BLaER1 (cell line): ENCODE measurements around the gene CES2.

ENCODE experiments used
- H3K27ac ChIP-seq: shearing (Covaris generic); formaldehyde crosslinking; 2 replicates; pipeline ENCODE4 v1.8.1; 2022
- H3K27me3 ChIP-seq: shearing (Covaris generic); formaldehyde crosslinking; 2 replicates; pipeline ENCODE4 v1.8.1; 2022
- H3K36me3 ChIP-seq: shearing (Covaris generic); formaldehyde crosslinking; 2 replicates; pipeline ENCODE4 v1.8.1; 2022
- H3K4me1 ChIP-seq: shearing (Covaris generic); formaldehyde crosslinking; 2 replicates; pipeline ENCODE4 v1.8.1; 2022
- H3K4me2 ChIP-seq: shearing (Covaris generic); formaldehyde crosslinking; 2 replicates; pipeline ENCODE4 v1.8.1; 2022
- H3K4me3 ChIP-seq: shearing (Covaris generic); formaldehyde crosslinking; 2 replicates; pipeline ENCODE4 v1.8.1; 2022
- H3K9ac ChIP-seq: shearing (Covaris generic); formaldehyde crosslinking; 2 replicates; pipeline ENCODE4 v1.8.1; 2022
- H3K9me3 ChIP-seq: shearing (Covaris generic); formaldehyde crosslinking; 2 replicates; pipeline ENCODE4 v1.8.1; 2022
- H4K20me1 ChIP-seq: shearing (Covaris generic); formaldehyde crosslinking; 2 replicates; pipeline ENCODE4 v1.8.1; 2022
- Cebpa-rat ChIP-seq: shearing (Covaris generic); IDR thresholded peaks from 2 replicates; pipeline ENCODE4 v1.8.1; 2022

CES2 gene

DNA sequence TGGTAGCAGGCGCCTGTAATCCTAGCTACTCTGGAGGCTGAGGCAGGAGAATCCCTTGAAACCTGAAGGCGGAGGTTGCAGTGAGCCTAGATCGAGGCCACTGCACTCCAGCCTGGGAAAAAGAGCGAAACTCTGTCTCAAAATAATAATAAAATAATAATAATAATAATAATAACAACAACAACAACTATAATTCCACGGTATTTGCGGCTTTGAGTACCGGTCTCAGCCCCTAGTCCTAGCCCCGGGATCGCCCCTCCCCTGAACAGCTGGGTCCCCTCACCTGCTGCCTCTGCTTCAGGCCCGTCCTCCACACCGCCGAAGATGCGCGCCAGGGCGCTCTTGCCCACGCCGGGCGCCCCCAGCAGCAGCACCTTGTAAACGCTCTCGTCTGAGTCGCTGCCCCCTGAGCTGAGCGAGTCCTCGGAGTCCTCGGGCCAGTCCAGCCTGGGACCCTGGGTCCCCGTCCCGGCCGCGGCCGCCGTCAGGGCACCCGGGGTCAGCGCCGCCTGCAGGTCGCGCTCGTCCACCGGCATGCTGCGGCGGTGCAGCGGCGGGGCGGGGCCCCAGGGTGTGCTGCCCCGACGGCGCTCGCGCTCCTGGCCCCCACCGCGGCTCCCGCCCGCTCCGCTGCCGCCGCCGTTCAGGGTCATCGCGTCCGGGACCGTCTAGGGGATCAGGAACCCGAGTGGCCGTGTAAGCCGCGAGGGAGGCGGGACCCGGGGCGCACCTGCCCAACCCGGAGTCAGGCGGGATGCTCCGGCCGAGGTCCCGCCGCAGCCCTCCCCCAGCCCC, 10.6 kb upstream of the CES2 start:
- peaks cover 91% of the 10 kb centered on the region for H3K4me1 ChIP-seq
- H3K4me3 ChIP-seq = peak overlapping the region; percentile 54
- H3K4me2 ChIP-seq = peak overlapping the region; percentile 90
- H4K20me1 ChIP-seq = no peaks in the 10 kb centered on the region
- H3K27ac ChIP-seq = 0 out of 2 replicates have a peak overlapping the region, but pooled peaks have one; percentile 89
- no peak overlapping the region for H3K9ac ChIP-seq
- H3K36me3 ChIP-seq = no peaks in the 10 kb centered on the region
- no peaks in the 10 kb centered on the region for H3K9me3 ChIP-seq
- H3K27me3 ChIP-seq = peaks cover 34% of the 10 kb centered on the region
- no peak for TF ChIP-seq Cebpa-rat

GRCh38 chr16:66925322-66925840, 9.9 kb upstream of the CES2 start, which contains the start of gene RRAD:
TSS of gene RRAD (minus strand) at chr16:66925535. CDS start at chr16:66925179, 356 bp downstream.
- Histone ChIP-seq H3K4me3 (peak within 1 kb of the TSS; percentile 54), H4K20me1 (no peaks in the 10 kb centered on the region), H3K27ac (0 out of 2 replicates have a peak within 1 kb of the TSS, but pooled peaks have one; percentile 89), H3K4me2 (peak within 1 kb of the TSS; percentile 90), H3K9ac (no peak within 1 kb of the TSS), H3K9me3 (no peaks in the 10 kb centered on the region), H3K27me3 (peaks cover 34% of the 10 kb centered on the region), H3K36me3 (no peaks in the 10 kb centered on the region), H3K4me1 (peaks cover 84% of the 10 kb centered on the region)
- no peak for TF ChIP-seq Cebpa-rat

DNA sequence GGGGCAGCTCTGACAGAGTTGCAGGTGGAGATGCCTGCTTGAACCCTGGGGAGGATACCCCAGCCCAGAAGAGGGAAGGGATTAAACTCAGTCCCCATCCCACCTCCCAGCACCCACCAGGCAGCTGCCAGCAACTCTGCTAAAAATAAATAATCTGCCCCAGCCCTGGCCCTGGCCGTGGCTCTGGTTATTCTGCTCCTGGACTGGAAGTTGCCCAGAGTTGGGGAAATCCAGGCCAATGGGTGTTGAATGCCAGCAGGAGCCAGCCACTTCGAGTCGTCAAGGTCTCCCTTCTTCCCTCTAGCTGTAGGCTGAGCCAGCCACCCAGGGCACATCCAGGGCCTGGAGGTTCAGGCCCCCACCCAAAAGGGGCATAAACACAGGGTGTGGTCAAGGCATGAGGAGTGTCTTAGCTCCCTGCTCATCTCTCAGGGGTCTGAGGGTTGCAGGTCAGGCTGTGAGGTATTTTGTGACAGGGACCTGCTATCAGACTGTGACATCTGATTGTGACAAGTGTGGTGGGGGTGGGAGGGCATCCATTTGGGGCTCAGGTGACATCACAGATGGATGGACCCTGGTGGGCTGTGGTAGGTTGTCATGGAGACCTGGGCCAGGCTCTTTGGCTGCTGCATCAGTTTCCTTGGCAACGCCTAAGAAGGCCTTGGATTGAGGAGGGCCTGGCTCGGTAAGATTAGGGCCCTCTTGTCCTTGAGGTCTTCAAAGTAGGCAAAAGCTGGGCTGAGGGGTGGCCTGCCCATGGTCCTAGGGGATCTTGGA, 9.0 kb upstream of the CES2 start:
- Histone ChIP-seq H3K9me3 (no peaks in the 10 kb centered on the region), H3K36me3 (peaks cover 3% of the 10 kb centered on the region; the same call in 1 of the 2 replicates), H4K20me1 (no peaks in the 10 kb centered on the region)

DNA sequence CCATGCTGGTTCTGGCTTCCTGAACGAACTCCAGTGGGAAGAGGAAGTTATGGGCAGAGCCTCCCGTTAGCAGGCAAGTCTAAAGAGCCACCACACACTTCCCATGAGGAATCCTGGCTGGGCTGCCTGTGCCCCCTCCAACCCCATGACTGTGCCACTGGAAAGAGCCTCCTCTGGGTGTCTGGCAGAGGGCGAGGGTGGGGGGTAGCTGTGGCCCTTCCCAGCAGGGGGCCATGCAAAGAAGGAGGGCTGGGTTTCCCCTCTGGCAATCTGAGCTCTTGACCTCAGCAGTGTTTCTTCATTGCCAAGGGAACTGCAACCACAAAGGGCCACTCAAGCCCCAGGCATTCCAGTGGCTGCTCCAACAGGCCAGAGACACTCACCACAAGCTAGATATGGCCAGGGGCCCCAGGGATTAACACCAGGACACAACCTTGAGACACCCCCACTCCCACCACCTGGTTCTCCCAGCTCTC, 8.3 kb upstream of the CES2 start:
- Histone ChIP-seq H3K36me3 (peaks cover 10% of the 10 kb centered on the region), H3K4me2 (peak overlapping the region; percentile 90), H3K4me3 (no peak overlapping the region), H3K9me3 (no peaks in the 10 kb centered on the region), H3K9ac (no peak overlapping the region), H3K27me3 (peaks cover 34% of the 10 kb centered on the region), H3K27ac (no peak overlapping the region), H4K20me1 (peaks cover 1% of the 10 kb centered on the region), H3K4me1 (peaks cover 68% of the 10 kb centered on the region)
- TF ChIP-seq Cebpa-rat = no peak

More for the DNA sequence above, 9.0 kb upstream of the CES2 start:
- Histone ChIP-seq H3K4me1 (peaks cover 75% of the 10 kb centered on the region), H3K27ac (no peak overlapping the region), H3K27me3 (peaks cover 34% of the 10 kb centered on the region), H3K4me3 (no peak overlapping the region), H3K9ac (no peak overlapping the region), H3K4me2 (peak overlapping the region; percentile 90)
- TF ChIP-seq Cebpa-rat = no peak

- no peak for TF ChIP-seq Cebpa-rat
- no peak overlapping the region for H3K9ac ChIP-seq
- H4K20me1 ChIP-seq = peaks cover 12% of the 10 kb centered on the region
- peak overlapping the region; percentile 90 for H3K4me2 ChIP-seq
- H3K27me3 ChIP-seq = peaks cover 34% of the 10 kb centered on the region
- no peak overlapping the region for H3K4me3 ChIP-seq
- peaks cover 18% of the 10 kb centered on the region for H3K36me3 ChIP-seq
- H3K9me3 ChIP-seq = no peaks in the 10 kb centered on the region
- peaks cover 68% of the 10 kb centered on the region for H3K4me1 ChIP-seq
- no peak overlapping the region for H3K27ac ChIP-seq
Measured at GRCh38 chr16:66927918-66928649, 7.2 kb upstream of the CES2 start.

GRCh38 chr16:66928702-66929388, 6.5 kb upstream of the CES2 start:
- Histone ChIP-seq H3K27ac (no peak overlapping the region), H3K9me3 (no peaks in the 10 kb centered on the region), H3K4me2 (no peak overlapping the region; the same call in 1 of the 2 replicates), H4K20me1 (peaks cover 20% of the 10 kb centered on the region), H3K4me3 (no peak overlapping the region), H3K9ac (no peak overlapping the region), H3K27me3 (peaks cover 34% of the 10 kb centered on the region), H3K4me1 (peaks cover 67% of the 10 kb centered on the region), H3K36me3 (peaks cover 18% of the 10 kb centered on the region)
- no peak for TF ChIP-seq Cebpa-rat

DNA sequence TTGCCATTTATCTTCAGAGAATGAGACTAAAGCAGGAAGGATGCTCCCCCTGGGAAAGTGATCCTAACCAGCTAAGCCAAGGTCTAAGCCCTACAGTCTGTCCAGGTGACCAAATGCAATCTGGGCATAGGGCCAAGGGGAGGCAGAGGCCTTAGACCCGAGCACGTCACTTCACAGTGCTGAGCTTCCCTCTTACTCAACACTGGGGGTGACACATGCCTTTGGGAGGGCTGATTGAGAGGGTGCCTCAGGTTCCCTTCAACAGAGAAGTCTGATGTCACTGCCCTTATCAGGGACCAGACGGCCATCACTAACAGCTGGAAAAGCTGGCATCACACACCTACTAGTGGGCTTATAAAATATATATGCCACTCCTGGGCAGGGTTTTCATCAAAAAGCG, 5.1 kb upstream of the CES2 start:
- H3K9me3 ChIP-seq = no peaks in the 10 kb centered on the region
- H3K9ac ChIP-seq = no peak overlapping the region
- no peak overlapping the region for H3K4me3 ChIP-seq
- H4K20me1 ChIP-seq = peaks cover 21% of the 10 kb centered on the region
- peaks cover 18% of the 10 kb centered on the region for H3K36me3 ChIP-seq
- H3K27me3 ChIP-seq = peaks cover 21% of the 10 kb centered on the region
- H3K4me2 ChIP-seq = no peak overlapping the region
- no peak overlapping the region for H3K27ac ChIP-seq
- TF ChIP-seq Cebpa-rat = no peak
- H3K4me1 ChIP-seq = peaks cover 56% of the 10 kb centered on the region

- Histone ChIP-seq H3K9me3 (no peaks in the 10 kb centered on the region), H3K4me2 (no peak overlapping the region)
- TF ChIP-seq Cebpa-rat = no peak
Measured at GRCh38 chr16:66931665-66932064, 3.7 kb upstream of the CES2 start.

More at GRCh38 chr16:66931665-66932064, 3.7 kb upstream of the CES2 start:
- Histone ChIP-seq H3K4me3 (no peak overlapping the region), H3K36me3 (peaks cover 24% of the 10 kb centered on the region), H4K20me1 (peaks cover 36% of the 10 kb centered on the region), H3K27ac (no peak overlapping the region), H3K4me1 (peaks cover 56% of the 10 kb centered on the region), H3K27me3 (peaks cover 6% of the 10 kb centered on the region), H3K9ac (no peak overlapping the region)
